Endothelial cell of umbilical vein (primary cell): Measurements from ENCODE around the gene PRSS36. TPM values are rescaled to one million over a fixed set of nuclear protein-coding genes. Genes with fewer than 3 reads are reported as not detected.

ENCODE experiments used
- BruUV-seq: library from RNA; stranded (reverse); fragments of 400-500 nt; replicated peaks from 2 replicates; lab custom pipeline; 2021; lab: Mats Ljungman, UMichigan
- CTCF ChIA-PET: fragments of 300-600, 350-600 bp; sonication (Branson Sonifier 250); formaldehyde crosslinking; loops from one replicate; lab custom pipeline; 2021; ENCODE audit warnings: antibody characterized with exemption, inconsistent platforms; lab: Charles Lee
- POLR2A ChIA-PET: fragments of 300-600, 350-600 bp; sonication (Branson Sonifier 250); formaldehyde crosslinking; loops from one replicate; lab custom pipeline; 2021; ENCODE audit warnings: antibody characterized with exemption, inconsistent platforms; lab: Charles Lee
- DNase-seq: peaks from one replicate; pipeline ENCODE4 v3.0.0-alpha.2; 2011; ENCODE audit warnings: low read depth, low spot score
- FAIRE-seq: peaks from 2 replicates; lab custom pipeline; 2011; peaks lifted over from hg19 to GRCh38; lab: Jason Lieb, UNC
- H2AFZ ChIP-seq: 2 replicates; pipeline ENCODE4 v1.6.0; 2012; ENCODE audit warnings: low read depth, low read length, control low read depth, inconsistent platforms
- H3K27ac ChIP-seq: 2 replicates; pipeline ENCODE4 v1.5.1; 2011; ENCODE audit warnings: low read depth, mild to moderate bottlenecking, control low read depth, low read length, moderate library complexity; ENCODE audit not compliant: insufficient read depth
- H3K27me3 ChIP-seq, 2 experiments: 2 replicates each; pipeline versions ENCODE4 v1.6.0 to v1.6.1; 2011; ENCODE audit warnings: low read length in 2 of 2, mixed read lengths in 1 of 2; ENCODE audit not compliant: control insufficient read depth in 2 of 2, insufficient read depth in 2 of 2
- H3K36me3 ChIP-seq, 2 experiments: 2 replicates in 1 of 2; 3 replicates in 1 of 2; pipeline ENCODE4 v1.5.1; 2011; ENCODE audit warnings: low read length in 2 of 2, mild to moderate bottlenecking in 1 of 2, moderate library complexity in 1 of 2; ENCODE audit not compliant: control insufficient read depth in 2 of 2, insufficient read depth in 2 of 2; ENCODE audit errors: extremely low read depth in 1 of 2
- H3K4me1 ChIP-seq: 3 replicates; pipeline ENCODE4 v1.5.1; 2011; ENCODE audit warnings: mild to moderate bottlenecking, low read length; ENCODE audit not compliant: control insufficient read depth, insufficient read depth; ENCODE audit errors: extremely low read depth
- H3K4me2 ChIP-seq: 2 replicates; pipeline ENCODE4 v1.6.1; 2011; ENCODE audit warnings: low read length, control low read depth, mixed read lengths; ENCODE audit not compliant: insufficient read depth
- H3K4me3 ChIP-seq, 3 experiments: fragments of 200-600 bp in 1 of 3; sonication (generic), shearing (Covaris generic) in 1 of 3; replicated peaks in 1 of 3; 2 replicates each; pipeline ENCODE4 v1.5.1; 2011 to 2016; ENCODE audit warnings: control low read depth in 3 of 3, low read length in 3 of 3, mild to moderate bottlenecking in 2 of 3, inconsistent platforms in 1 of 3, low read depth in 1 of 3, moderate library complexity in 1 of 3; ENCODE audit not compliant: insufficient read depth in 1 of 3
- H3K79me2 ChIP-seq: 2 replicates; pipeline ENCODE4 v1.6.0; 2012; ENCODE audit warnings: low read length, inconsistent platforms; ENCODE audit not compliant: control insufficient read depth, insufficient read depth
- H3K9ac ChIP-seq: replicated peaks from 2 replicates; pipeline ENCODE3; 2011; ENCODE audit warnings: low read length, control low read depth; ENCODE audit not compliant: insufficient read depth; ENCODE audit errors: extremely low read depth
- H3K9me1 ChIP-seq: replicated peaks from 3 replicates; pipeline ENCODE4 v1.6.0; 2011; ENCODE audit warnings: mild to moderate bottlenecking, low read length; ENCODE audit not compliant: control insufficient read depth, insufficient read depth; ENCODE audit errors: extremely low read depth
- H3K9me3 ChIP-seq: replicated peaks from 2 replicates; pipeline ENCODE4 v1.5.1; 2012; ENCODE audit warnings: low read length, inconsistent platforms; ENCODE audit not compliant: control insufficient read depth, insufficient read depth
- H4K20me1 ChIP-seq: replicated peaks from 2 replicates; pipeline ENCODE3; 2011; ENCODE audit warnings: mild to moderate bottlenecking, low read length; ENCODE audit not compliant: control insufficient read depth, insufficient read depth; ENCODE audit errors: extremely low read depth
- CTCF ChIP-seq, 2 donors: IDR thresholded peaks; 1 replicate in 1 of 2; 2 replicates in 1 of 2; pipeline ENCODE4 v1.5.1; 2011; ENCODE audit warnings: low read length in 2 of 2, mild to moderate bottlenecking in 2 of 2, moderate library complexity in 2 of 2, control low read depth in 1 of 2, inconsistent platforms in 1 of 2, low read depth in 1 of 2; ENCODE audit not compliant: insufficient read depth in 1 of 2; ENCODE audit errors: extremely low read depth in 1 of 2
- FOS ChIP-seq: IDR thresholded peaks from 2 replicates; pipeline ENCODE4 v1.6.1; 2011; ENCODE audit warnings: mild to moderate bottlenecking, low read length, moderate library complexity, borderline replicate concordance; ENCODE audit not compliant: insufficient read depth
- POLR2AphosphoS5 ChIP-seq: IDR thresholded peaks from 2 replicates; pipeline ENCODE4 v1.6.1; 2012; ENCODE audit warnings: low read depth, mild to moderate bottlenecking, control low read depth, low read length, moderate library complexity; ENCODE audit not compliant: insufficient read depth
- dilution Hi-C: fragments of 300-500 bp; cut with MboI; formaldehyde crosslinking; loops from one replicate; pipeline ENCODE4 v1.15.0; 2019; ENCODE audit warnings: low sequenced_read_pairs; ENCODE audit not compliant: extremely low pct_ligation_motif_present
- intact Hi-C: fragments of 100-400 bp; cut with micrococcal nuclease; formaldehyde crosslinking; loops from one replicate; pipeline ENCODE4 v1.10.0; 2022
- polyA plus RNA-seq, 4 experiments: library from polyadenylated mRNA; depleted of rRNA in 3 of 4; stranded (reverse) in 3 of 4; unstranded in 1 of 4; fragments of >200 nt; gene quantifications; 2 replicates each; pipeline versions ENCODE4 v1.2.1 to v1.2.3, GENCODE V29; 2011 to 2012; ENCODE audit warnings: missing spikeins in 1 of 4
- total RNA-seq: library from RNA; stranded (reverse); gene quantifications from 2 replicates; pipeline ENCODE4 v1.2.3, GENCODE V29; 2021

Gene PRSS36
- total and polyA plus RNA-seq, 2 donors (not counting 3 experiments of a cell fraction or from before 2014, with no cell fraction given): 0.57 TPM; not detected in 1

GRCh38 chr16:31114468-31114867 is 35.4 kb downstream of the PRSS36 start:
- TF ChIP-seq POLR2AphosphoS5: no peak
- no peak for TF ChIP-seq CTCF (IDR thresholded peaks at IDR 0.05; ENCODE audit: extremely low read depth in 1 of 2, insufficient read depth in 1 of 2, low read depth in 1 of 2, low read length in 2 of 2)
- TF ChIP-seq FOS: no peak
- no TSS peak for BruUV-seq
- intact Hi-C loops: no loop called here

More at GRCh38 chr16:31114468-31114867, 35.4 kb downstream of the PRSS36 start:
- H3K4me3 ChIP-seq: no peak overlapping the region
- no peak overlapping the region for H2AFZ ChIP-seq
- peaks cover 7% of the 10 kb centered on the region for H3K4me1 ChIP-seq
- peaks cover 10 to 30% of the 10 kb centered on the region in 2 experiments for H3K36me3 ChIP-seq
- peaks cover 16% of the 10 kb centered on the region for H3K79me2 ChIP-seq
- no peaks in the 10 kb centered on the region for H3K9me3 ChIP-seq
- no peak overlapping the region for H3K4me2 ChIP-seq
- FAIRE-seq (peak; percentile 12), DNase-seq (no peak)
- no peaks in the 10 kb centered on the region for H3K27me3 ChIP-seq
- no peak overlapping the region for H3K27ac ChIP-seq
- H4K20me1 ChIP-seq: no peaks in the 10 kb centered on the region
- H3K9me1 ChIP-seq: no peaks in the 10 kb centered on the region
- POLR2A ChIA-PET: no interaction called here
- CTCF ChIA-PET: interaction anchor here (1.0 kb wide), 1 partner anchor 28 kb away, joined by 3 read pairs; no protein-coding TSS in a partner anchor
- no peak overlapping the region for H3K9ac ChIP-seq
- dilution Hi-C loops: no loop called here
